Activated T-cell treated with anti-CD3 and anti-CD28 coated beads, Interleukin-2, amount 50 U/mL, for 72 hours (primary cell): ENCODE measurements around the gene TYRO3. TPM values are rescaled to one million over a fixed set of nuclear protein-coding genes. Genes with fewer than 3 reads are reported as not detected.

ENCODE experiments used
- ATAC-seq, 2 donors: fragments of 150-1000 bp; cut with Tn5 transposase; replicated peaks in 1 of 2; 2 replicates each; pipeline ENCODE4 v1.10.0; 2021; ENCODE audit warnings: moderate library complexity in 2 of 2, mild to moderate bottlenecking in 1 of 2
- DNase-seq, 2 donors: peaks; one replicate each; pipeline ENCODE4 v3.0.0; 2021 to 2022; ENCODE audit warnings: mixed read lengths in 1 of 2
- H3K27ac Mint-ChIP-seq: one replicate; pipeline ENCODE4 v1.8.0; 2022; ENCODE audit warnings: mild to moderate bottlenecking, moderate library complexity, mixed read lengths
- H3K27me3 Mint-ChIP-seq: one replicate; pipeline ENCODE4 v1.8.0; 2022; ENCODE audit warnings: low read depth, mixed read lengths
- H3K36me3 Mint-ChIP-seq, 2 donors: one replicate each; pipeline ENCODE4 v1.8.0; 2022; ENCODE audit warnings: mixed read lengths in 2 of 2, mild to moderate bottlenecking in 1 of 2; ENCODE audit not compliant: insufficient read depth in 2 of 2
- H3K4me1 Mint-ChIP-seq: one replicate; pipeline ENCODE4 v1.8.0; 2022; ENCODE audit warnings: low read depth, mixed read lengths
- H3K4me3 Mint-ChIP-seq, 2 donors: one replicate each; pipeline ENCODE4 v1.8.0; 2022; ENCODE audit warnings: mild to moderate bottlenecking in 2 of 2, mixed read lengths in 2 of 2, moderate library complexity in 2 of 2
- H3K9me3 Mint-ChIP-seq, 2 donors: one replicate each; pipeline ENCODE4 v1.8.0; 2022; ENCODE audit warnings: mixed read lengths in 2 of 2
- total RNA-seq, 2 donors: library from RNA; stranded (reverse); gene quantifications; one replicate each; pipeline ENCODE4 v1.2.3, GENCODE V29; 2022

Gene TYRO3
- 1 to 10 TPM; 2.2 to 3.0 TPM for total RNA-seq

DNA sequence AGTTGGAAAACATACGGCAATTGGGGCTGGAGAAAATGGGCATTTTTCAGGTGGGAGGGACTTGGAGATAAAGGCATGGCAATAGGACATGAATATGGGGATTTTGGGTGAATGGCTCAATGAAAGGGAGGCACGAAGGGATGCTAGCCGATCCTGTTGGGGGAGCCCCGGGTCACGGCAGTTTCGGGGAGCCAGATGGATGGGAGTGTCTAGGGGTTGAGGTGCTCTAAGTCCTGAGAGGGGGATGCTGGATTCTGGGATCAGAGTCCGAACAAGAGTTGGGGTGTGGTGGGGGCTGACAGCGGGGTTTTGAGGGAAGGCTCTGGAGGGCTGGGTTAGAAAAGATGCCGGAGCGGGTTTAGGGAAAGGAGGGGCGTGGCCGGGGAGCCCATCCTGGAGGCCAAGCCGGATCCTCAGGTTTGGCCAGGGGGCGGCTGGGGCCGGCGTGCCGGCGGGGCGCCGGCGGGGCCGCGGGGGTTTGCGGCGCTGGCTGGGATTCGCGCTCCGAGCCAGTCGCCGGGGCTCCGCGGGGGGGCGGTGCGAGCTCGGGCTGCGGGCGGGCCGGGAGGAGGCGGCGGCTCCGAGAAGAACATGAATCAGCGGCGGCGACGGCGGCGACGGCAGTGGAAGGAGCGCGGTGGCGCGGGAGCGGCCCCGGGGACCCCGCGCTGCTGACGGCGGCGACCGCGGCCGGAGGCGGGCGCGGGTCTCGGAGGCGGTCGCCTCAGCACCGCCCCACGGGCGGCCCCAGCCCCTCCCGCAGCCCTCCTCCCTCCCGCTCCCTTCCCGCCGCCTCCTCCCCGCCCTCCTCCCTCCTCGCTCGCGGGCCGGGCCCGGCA lies at the start of gene TYRO3:
TSS of gene TYRO3 (plus strand) at position 813 of the 839 bp plus-strand sequence. CDS start 46 bp downstream, outside the sequence.
- peaks cover 17% of the 10 kb centered on the region for H3K27me3 Mint-ChIP-seq
- H3K27ac Mint-ChIP-seq = peak within 1 kb of the TSS; percentile 89
- H3K36me3 Mint-ChIP-seq = no peaks in the 10 kb centered on the region
- peak within 1 kb of the TSS; percentile 87 to 94 for H3K4me3 Mint-ChIP-seq
- DNase-seq = peak; percentile 84 to 88
- H3K4me1 Mint-ChIP-seq = peaks cover 25% of the 10 kb centered on the region
- peak; percentile 76 to 80 for ATAC-seq
- H3K9me3 Mint-ChIP-seq = no peaks in the 10 kb centered on the region

DNA sequence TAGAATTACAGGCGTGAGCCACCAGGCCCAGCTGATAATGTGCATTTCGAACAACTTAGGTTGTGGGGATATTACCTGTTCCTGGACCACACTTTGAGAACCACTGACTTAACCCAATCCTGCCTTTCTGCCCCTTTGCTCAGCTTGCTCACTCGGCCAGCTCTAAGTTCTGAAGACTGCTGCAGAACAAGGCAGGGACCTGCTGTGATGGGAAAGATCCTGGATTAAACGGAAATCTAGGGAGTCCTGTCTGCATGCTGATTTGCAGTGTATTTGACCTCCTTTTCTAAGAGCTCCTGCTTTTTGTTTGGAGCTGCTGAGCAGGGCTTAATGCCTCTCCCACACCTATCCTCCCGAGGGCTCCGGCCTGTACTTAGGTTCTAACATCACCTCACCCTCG lies 48.3 kb upstream of the TYRO3 start:
- Mint-ChIP-seq H3K9me3 (no peaks in the 10 kb centered on the region), H3K4me1 (peaks cover 22% of the 10 kb centered on the region), H3K27me3 (peaks cover 32% of the 10 kb centered on the region), H3K36me3 (no peaks in the 10 kb centered on the region), H3K27ac (no peak overlapping the region), H3K4me3 (no peak overlapping the region)
- ATAC-seq (no peak), DNase-seq (no peak)

DNA sequence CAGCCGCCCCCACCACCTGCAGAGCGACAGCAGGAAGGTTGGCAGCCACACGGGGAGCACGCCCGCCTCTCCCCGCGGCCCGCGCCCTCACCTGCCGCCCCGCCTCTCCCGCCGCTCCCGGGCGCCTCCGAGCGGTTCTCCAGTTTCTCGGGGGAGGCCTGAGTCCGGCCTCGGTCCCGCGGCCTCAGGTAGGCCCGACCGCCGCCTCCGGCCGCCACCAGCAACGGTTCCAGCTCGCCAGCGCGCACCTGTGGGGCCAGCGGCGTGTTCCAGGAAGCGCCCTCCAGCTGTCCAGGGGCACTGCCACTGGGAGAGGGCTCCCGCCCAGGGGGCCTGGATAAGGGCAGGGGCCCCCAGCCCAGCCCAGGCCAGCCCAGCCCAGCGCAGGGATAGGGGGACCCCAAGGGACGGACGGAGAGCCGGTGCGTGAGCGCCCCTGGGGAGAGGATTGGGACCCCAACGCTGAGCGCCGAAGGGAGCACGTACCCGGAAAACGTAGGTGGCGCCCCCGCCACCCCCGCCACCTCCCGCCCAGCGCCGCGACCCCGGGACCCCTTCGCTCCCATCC lies 47.6 kb upstream of the TYRO3 start:
- ATAC-seq = no peak

DNA sequence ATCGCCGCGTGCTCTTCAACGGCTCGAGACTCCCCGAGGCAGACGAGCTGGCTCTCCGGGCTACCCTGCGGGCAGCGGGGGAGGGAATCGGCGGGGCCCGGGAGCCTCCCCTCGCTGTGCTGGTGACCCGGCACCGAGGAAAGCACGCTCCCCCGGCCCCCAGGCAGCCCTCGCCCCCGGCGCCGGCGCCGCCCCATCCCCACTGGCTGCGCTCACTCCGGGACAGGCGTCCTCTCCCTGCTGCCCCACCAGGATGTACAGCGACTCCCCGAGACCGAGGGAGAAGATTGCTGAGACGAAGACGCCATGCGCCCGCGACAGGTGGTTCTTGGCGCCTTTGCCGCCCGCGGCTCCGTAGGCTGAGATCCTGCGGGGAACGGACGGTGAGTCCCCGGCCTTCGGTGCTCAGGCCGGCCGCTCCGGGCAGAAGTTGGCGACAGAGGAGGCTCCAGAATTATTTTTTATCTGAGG lies 47.1 kb upstream of the TYRO3 start:
- Mint-ChIP-seq H3K4me3 (peak overlapping the region; percentile 83 to 87), H3K36me3 (peaks cover 0 to 3% of the 10 kb centered on the region in 2 donors), H3K4me1 (peaks cover 22% of the 10 kb centered on the region), H3K27ac (no peak overlapping the region), H3K27me3 (peaks cover 32% of the 10 kb centered on the region), H3K9me3 (no peaks in the 10 kb centered on the region)
- ATAC-seq = peak; percentile 44 to 47
- peak in 1 of 2 donors; percentile 43 for DNase-seq

More for the DNA sequence above, 47.6 kb upstream of the TYRO3 start:
- Mint-ChIP-seq H3K27ac (no peak overlapping the region), H3K4me3 (peak overlapping the region; percentile 83 to 87), H3K36me3 (peaks cover 0 to 2% of the 10 kb centered on the region in 2 donors), H3K4me1 (peaks cover 22% of the 10 kb centered on the region), H3K27me3 (peaks cover 32% of the 10 kb centered on the region), H3K9me3 (no peaks in the 10 kb centered on the region)
- no peak for DNase-seq

DNA sequence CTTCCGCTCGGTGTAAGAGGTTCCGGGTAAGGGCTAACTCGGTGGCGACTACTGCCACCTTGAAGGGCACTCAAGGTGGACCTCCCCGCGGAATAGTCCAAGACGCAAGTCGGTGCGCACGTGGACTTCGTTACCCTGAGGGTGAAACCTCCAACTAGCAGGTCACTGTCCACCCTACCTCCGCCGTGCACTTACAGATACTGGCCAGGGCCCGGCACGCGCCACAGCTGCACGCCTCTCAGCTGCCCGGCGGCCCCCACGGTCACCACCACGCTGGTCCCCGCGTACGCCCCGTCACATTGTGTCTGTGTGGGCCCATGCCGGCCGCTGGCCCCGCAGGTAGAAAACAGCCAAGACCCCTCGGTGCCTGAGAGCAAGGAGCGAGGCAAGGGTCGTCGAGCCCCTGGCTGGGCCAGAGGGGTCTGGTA lies 46.5 kb upstream of the TYRO3 start:
- ATAC-seq (peak in 1 of 2 donors; percentile 25), DNase-seq (no peak)
- Mint-ChIP-seq H3K27me3 (peaks cover 31% of the 10 kb centered on the region), H3K4me3 (peak overlapping the region; percentile 83 to 87), H3K27ac (no peak overlapping the region), H3K9me3 (no peaks in the 10 kb centered on the region), H3K36me3 (peaks cover 0 to 4% of the 10 kb centered on the region in 2 donors), H3K4me1 (peaks cover 22% of the 10 kb centered on the region)

DNA sequence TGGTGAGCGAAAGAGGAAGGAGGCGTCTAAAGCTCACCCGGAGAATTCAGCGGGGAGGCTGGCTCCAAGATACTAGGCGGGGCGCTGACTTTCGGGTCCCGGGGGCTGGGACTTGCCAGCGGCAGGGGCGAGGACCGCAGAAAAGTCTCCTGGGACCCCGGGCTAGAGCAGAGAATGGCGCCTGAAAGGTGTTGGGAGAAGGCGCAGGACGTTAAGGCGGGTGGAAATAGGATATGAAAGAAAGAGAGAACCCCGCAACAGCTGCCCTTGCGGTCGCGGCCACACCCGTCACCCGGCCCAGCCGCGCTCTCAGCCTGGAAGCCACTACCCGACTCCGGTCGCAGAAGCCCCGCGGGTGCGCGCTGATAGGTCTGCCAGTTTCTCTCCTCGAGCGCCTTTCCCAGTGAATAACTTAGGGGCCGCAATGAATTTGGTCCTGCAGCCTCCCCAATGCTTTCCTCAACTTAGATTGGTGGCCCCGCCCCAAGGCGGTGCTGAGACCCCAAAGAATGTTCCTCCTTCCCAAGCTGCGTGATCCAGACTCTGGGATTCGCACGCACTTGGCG lies 46.0 kb upstream of the TYRO3 start:
- peak in 1 of 2 donors; percentile 49 for DNase-seq
- Mint-ChIP-seq H3K36me3 (peaks cover 0 to 4% of the 10 kb centered on the region in 2 donors), H3K27me3 (peaks cover 27% of the 10 kb centered on the region), H3K4me3 (peak overlapping the region; percentile 83 to 87), H3K4me1 (peaks cover 22% of the 10 kb centered on the region), H3K9me3 (no peaks in the 10 kb centered on the region), H3K27ac (no peak overlapping the region)
- peak; percentile 35 to 40 for ATAC-seq

DNA sequence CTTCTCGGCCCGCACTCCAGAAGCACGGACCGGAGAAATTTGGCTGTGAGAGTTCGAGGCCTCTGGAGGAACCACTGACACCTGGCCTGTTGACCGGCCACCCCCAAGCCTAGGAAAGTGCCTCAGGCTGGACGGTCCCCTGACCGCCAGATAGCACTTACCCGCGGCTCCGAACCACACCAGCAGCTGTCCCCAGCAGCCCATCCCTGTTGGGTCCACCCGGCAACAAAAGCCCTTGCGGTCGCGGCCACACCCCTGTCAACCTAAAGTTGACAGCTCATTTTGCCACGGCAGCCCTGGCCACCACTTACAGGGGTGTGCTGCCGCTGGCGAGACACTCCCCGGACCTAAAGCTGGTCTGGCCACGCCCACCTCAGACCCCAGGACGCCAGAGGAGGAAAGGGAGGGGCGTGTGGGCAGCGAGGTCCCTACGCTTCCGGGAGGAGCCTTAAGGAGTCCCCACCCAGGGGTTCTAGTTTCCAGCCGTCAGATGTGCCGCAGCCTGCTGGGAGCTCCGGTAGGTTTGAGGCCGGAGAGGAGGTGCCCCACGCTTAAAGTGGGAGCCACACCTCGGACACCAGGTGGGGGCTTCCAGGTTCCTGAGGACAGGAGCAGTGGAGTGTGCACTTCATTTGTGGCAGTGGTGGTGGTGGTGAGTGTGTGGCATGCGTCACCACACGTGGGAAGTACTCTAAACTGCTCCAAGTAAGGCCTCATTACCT lies 45.3 kb upstream of the TYRO3 start, which contains the start of gene LTK:
TSS of gene LTK (minus strand) at position 322 of the 722 bp plus-strand sequence. CDS start at position 204, 118 bp downstream.
- Mint-ChIP-seq H3K4me1 (peaks cover 22% of the 10 kb centered on the region), H3K36me3 (peaks cover 0 to 4% of the 10 kb centered on the region in 2 donors), H3K9me3 (no peaks in the 10 kb centered on the region), H3K27ac (no peak within 1 kb of the TSS), H3K4me3 (peak within 1 kb of the TSS; percentile 83 to 87), H3K27me3 (peaks cover 27% of the 10 kb centered on the region)
- ATAC-seq (peak; percentile 41 to 43), DNase-seq (peak in 1 of 2 donors; percentile 30)

DNA sequence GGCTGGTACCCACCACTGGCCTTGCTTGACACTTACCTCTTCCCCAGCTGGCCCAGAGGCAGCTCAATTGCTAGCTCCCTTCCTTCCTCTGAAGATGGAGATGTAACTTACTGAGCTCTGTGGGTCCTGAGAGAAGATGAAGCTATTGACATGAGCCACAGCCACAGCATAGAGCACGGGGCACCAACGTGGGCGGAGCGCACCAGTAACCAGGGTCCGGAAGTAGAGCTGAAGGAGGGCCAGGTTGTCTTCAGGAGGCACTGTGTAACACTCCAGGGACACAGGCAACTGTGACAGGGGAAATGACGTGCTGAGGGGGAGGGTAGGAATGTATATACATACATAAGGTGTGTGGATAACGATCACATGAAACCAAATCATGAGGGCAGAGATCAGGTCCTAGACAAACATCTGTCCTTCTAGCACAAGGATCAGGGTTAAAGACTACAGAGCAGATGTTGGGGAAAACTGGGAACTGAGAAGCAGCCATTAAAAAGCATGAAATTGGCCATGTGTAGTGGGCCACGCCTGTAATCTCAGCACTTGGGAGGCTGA lies 41.0 kb upstream of the TYRO3 start:
- no peak overlapping the region for H3K27ac Mint-ChIP-seq
- H3K4me1 Mint-ChIP-seq = peaks cover 12% of the 10 kb centered on the region
- no peaks in the 10 kb centered on the region for H3K9me3 Mint-ChIP-seq
- DNase-seq (no peak), ATAC-seq (no peak)
- H3K36me3 Mint-ChIP-seq = peaks cover 0 to 4% of the 10 kb centered on the region in 2 donors
- H3K4me3 Mint-ChIP-seq = no peak overlapping the region
- peaks cover 7% of the 10 kb centered on the region for H3K27me3 Mint-ChIP-seq

DNA sequence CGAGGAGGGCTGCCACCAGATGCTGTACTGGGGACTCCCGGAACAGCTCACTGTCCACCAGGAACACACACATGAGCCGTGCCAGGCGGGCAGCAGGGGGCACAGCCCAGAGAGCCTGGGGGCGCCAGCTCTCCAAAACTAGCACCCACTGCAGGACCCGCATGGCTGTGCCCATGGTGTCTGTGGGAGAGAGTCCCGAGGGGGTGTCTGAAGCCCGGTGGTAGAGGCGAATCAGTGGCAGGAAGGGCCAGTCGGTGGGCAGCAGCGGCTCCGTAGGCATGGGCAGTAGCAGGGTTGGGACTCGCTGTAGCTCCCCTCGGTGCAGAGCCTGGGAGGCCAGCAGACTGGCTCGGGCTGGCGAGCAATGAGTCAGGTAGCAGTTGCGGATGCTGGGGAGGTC lies 38.4 kb upstream of the TYRO3 start:
- H3K4me1 Mint-ChIP-seq = no peaks in the 10 kb centered on the region
- no peak overlapping the region for H3K4me3 Mint-ChIP-seq
- H3K27me3 Mint-ChIP-seq = no peaks in the 10 kb centered on the region
- H3K36me3 Mint-ChIP-seq = peaks cover 0 to 4% of the 10 kb centered on the region in 2 donors
- no peak overlapping the region for H3K27ac Mint-ChIP-seq
- DNase-seq = no peak
- ATAC-seq = no peak
- no peaks in the 10 kb centered on the region for H3K9me3 Mint-ChIP-seq

DNA sequence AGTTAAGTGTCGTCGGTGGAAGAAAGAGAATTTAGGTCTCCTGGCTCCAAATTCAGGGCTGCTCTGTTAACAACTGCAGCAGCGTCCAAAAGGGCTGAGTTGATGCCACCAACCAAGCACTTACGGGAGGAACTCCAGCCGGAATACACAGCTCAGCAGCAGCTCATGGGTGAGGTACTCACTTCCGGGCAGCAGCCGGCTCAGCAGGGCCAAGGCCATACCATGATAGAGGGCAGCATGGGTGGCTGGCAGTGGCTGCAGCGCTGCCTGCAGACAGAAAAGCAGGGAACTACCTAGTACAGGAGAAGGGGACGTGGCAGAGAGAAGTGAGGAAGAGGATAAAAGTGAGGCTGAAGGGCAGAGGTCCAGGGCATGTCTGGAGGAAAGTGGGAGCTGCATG lies 37.4 kb upstream of the TYRO3 start:
- no peak for DNase-seq
- ATAC-seq = no peak
- Mint-ChIP-seq H3K9me3 (no peaks in the 10 kb centered on the region), H3K27me3 (no peaks in the 10 kb centered on the region), H3K4me3 (no peak overlapping the region), H3K36me3 (peaks cover 0 to 3% of the 10 kb centered on the region in 2 donors), H3K27ac (no peak overlapping the region), H3K4me1 (no peaks in the 10 kb centered on the region)

DNA sequence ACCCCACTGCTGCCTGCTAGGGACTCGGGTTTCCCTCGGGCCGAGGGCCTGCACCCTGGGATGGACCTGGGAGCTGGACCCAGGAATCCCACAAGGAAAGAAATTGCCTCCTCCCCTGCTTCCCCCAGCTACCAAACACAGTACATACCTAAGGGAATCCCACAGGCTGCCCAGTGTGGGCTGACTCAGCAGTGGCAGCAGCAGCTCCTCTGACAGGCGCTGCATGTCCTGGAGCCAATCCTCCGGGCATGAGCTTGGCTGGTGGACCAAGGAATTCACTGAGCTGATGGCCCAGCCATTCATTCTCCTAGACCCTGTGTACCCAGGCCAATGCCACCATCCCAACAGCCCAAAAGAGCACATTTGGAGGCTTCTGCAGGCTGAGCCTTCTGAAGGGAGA lies 35.9 kb upstream of the TYRO3 start:
- DNase-seq = no peak
- ATAC-seq = no peak
- Mint-ChIP-seq H3K27ac (no peak overlapping the region), H3K4me3 (no peak overlapping the region), H3K36me3 (peaks cover 2% of the 10 kb centered on the region in 2 donors), H3K27me3 (no peaks in the 10 kb centered on the region), H3K9me3 (no peaks in the 10 kb centered on the region), H3K4me1 (no peaks in the 10 kb centered on the region)

DNA sequence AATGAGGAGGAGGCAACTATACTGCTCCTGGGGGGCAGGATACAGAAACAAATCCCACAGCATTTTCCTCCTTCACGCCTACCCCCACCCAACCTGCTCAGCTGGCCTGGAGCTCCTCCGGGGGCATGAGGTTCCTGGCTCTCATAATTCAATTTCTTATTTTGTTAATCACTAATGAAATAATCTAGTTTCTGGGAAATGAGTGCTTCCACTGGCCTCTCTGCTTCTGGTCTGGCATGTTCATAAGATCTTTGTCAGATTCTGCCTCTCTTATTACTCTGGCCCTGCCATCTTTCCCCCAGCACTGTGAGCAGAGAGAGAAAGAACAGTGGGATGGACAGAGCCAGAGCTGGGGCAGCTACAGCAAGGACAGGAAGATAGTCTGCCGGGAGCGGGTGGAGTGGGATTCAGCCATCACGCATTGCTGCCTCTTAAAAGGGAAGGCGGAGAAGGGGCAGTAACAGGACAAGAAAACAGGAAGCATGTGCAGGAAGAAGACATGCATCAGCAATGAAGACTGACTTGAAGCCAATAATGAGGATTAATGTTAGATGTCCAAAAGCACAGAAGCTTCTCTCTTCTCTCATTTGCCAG lies 28.6 kb upstream of the TYRO3 start:
- ATAC-seq = no peak
- DNase-seq = no peak
- Mint-ChIP-seq H3K27ac (no peak overlapping the region), H3K4me3 (no peak overlapping the region), H3K36me3 (peaks cover 9 to 11% of the 10 kb centered on the region in 2 donors), H3K27me3 (no peaks in the 10 kb centered on the region), H3K4me1 (no peaks in the 10 kb centered on the region), H3K9me3 (no peaks in the 10 kb centered on the region)
